CD4-positive, alpha-beta T cell treated with Interleukin-1 beta for 1 hour (primary cell): ENCODE measurements around the gene WDR27.
"Not testable (repeated sequence)": the region's sequence is repeated elsewhere in the genome, so short reads cannot be mapped to it uniquely, and the experiment has no call there.

Experiments
- DNase-seq, 2 donors: peaks; one replicate each; pipeline ENCODE4 v3.0.0-alpha.2; 2020 to 2022

The WDR27 gene

DNA sequence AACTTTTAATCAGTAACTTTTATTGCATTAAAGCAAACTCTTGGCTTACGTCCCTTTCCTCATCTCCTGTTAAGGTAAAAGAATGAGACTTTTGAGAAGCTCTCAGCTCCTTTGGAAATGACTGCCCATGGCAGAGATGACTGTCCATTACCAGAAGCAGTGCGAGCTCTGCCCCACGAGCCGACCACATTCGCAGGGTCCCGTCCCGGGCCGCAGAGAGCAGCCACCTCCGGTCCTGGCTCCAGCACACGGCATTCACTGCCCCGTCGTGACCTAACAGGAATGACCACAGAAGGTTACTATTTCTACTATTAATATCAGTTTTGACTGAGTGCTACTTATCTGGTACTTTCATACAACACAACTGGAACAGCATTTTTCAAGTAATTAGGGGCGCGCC, 63.4 kb downstream of the WDR27 start:
- no peak for DNase-seq

DNA sequence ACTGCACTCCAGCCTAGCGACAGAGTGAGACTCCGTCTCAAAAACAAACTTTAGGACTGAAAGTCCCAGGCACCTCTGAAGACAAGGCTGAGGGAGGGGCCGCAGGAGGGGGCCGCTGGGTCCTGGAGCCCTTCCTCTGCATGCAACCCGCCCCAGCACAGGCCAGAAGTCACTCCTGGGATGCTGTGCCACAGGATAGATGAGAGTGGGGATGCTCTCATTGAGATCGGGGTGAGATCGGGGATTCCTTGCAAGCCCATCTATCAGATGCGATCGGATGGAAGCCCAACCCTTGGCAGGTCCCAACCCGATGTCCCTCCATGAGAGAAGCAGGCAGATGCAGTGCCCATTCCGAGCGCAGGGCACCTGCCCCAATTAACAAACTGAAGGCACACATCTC, 66.5 kb downstream of the WDR27 start:
- no peak for DNase-seq

- no peak for DNase-seq
These were observed 69.0 kb downstream of the WDR27 start for GRCh38 chr6:169632841-169633240.

- no peak for DNase-seq
These were observed 72.6 kb downstream of the WDR27 start for GRCh38 chr6:169629256-169629655.

DNA sequence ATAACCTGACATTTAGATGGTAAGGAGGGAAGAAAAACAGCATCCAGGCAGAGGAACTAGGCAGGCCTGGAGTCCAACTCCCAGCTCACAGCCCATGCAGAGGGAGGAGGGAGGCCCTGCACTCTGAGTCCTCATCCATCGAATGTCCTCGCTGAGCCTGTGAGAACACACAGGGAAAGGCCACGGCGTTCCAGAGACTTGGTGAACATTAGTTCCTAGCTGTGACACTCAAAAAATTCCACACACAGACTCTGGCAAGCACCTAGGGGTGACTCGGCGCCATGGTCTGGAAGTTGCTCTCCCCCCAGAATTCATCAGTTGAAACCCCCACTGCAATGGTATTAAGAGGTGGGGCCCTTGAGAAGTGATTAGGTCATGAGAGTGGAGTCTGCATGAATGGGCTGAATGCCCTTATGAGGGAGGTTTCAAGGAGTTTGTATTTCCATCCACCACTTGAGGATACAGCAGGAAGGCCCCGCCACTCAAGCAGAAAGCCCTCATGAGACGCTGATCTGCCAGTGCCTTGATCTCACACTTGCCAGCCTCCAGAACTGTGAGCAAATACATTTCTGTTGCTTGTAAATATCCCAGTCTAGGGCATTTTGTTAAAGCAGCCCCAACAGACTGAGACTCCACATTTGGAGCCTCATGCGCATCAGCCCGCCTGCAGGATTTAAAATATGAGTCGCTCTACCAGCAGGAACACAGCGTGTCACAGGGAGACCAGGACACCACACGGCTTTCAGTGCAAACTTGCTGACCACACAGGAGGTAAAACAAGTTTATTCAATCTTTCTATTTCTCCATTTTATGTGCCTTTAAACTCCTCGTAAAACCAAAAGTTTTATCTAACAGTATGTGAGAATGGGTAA, 73.9 kb downstream of the WDR27 start:
- no peak for DNase-seq

- no peak for DNase-seq
These were observed 75.2 kb downstream of the WDR27 start for GRCh38 chr6:169626649-169627048.

GRCh38 chr6:169626169-169626568, 75.7 kb downstream of the WDR27 start:
- no peak for DNase-seq

DNA sequence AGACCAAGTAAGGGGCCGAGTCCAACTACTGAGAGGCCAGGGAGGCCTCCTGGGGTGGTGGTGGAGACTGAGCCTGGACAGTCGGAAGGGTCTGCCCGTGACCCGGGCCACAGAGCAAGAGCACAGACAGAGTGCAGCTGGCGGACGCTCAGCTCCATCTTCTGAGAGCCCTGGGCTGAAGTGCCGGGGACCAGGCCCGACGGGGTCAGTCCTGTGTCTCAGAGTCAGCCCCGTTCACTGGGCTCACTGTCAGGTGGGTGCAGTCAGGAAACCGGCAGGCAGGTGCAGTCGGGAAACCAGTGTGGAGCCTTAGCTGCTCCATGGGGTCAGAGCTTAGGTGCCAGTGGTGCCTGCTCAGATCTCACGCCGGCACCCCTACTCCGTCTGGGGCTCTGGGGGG, 76.5 kb downstream of the WDR27 start:
- no peak for DNase-seq

GRCh38 chr6:169624785-169625184, 77.0 kb downstream of the WDR27 start:
- DNase-seq = no peak

GRCh38 chr6:169623975-169624374, 77.9 kb downstream of the WDR27 start:
- no peak for DNase-seq

GRCh38 chr6:169623343-169623742, 78.5 kb downstream of the WDR27 start:
- DNase-seq = no peak

DNA sequence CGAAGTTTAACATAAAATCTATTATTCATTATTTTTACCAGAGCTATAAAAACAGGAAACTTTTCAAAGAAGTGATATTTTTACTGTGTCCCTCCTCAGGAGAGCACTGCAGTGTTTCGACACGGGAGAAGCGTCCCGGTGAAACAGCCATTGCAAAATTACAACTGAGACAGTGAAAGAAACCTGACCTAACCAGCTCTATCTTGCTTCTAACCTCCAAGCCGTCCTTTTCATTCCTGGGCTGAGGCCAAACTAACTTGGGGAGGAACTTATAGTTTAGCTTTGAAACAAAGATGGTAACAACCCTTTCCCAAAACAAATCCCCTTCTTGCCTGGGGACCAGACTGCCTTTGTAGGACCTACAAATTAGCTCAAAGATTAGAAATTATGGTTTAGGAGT, 79.2 kb downstream of the WDR27 start:
- DNase-seq = no peak

GRCh38 chr6:169621311-169621710, 80.5 kb downstream of the WDR27 start:
- DNase-seq = no peak

- DNase-seq = no peak
These were observed 81.4 kb downstream of the WDR27 start for GRCh38 chr6:169620171-169621130.

DNA sequence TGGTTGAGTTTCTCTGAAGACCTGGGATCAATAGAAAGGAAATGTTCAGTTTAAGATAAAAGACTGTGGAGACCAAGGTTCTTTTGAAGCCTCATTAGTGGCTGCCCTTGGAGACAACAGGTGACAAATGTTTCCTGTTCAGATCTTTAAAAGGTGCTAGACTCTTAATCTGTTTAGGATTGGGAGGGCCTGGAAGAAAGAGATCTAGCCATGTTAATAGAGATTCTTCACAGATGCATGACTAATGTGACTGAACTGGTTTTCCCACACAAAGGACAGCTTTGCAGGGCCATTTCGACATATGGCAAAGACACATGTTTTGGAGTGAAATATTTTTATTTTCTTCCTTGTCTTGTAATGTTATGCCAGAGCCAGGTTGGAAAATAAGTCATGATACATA, 82.2 kb downstream of the WDR27 start:
- no peak for DNase-seq

- no peak for DNase-seq
These were observed 83.0 kb downstream of the WDR27 start for GRCh38 chr6:169618526-169619490.

DNA sequence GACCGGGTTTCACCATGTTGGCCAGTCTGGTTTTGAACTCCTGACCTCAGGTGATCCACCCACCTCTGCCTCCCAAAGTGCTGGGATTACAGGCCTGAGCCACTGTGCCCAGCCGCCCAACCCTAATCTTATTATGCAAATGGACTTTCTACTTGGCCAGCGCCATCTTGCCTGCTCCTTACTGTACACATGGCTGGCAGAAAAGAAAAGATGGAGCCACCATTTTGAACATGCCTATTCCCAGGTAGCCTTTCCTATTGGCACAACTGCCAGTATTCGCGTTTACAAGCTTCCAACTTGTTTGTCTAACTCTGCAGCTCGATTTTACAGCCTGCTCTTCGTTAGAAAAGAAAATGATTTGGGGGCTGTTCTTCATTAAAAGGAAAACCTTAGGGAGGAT, 84.3 kb downstream of the WDR27 start:
- no peak for DNase-seq

- not testable (repeated sequence) for DNase-seq
These were observed 93.2 kb downstream of the WDR27 start for GRCh38 chr6:169608609-169609008.

DNA sequence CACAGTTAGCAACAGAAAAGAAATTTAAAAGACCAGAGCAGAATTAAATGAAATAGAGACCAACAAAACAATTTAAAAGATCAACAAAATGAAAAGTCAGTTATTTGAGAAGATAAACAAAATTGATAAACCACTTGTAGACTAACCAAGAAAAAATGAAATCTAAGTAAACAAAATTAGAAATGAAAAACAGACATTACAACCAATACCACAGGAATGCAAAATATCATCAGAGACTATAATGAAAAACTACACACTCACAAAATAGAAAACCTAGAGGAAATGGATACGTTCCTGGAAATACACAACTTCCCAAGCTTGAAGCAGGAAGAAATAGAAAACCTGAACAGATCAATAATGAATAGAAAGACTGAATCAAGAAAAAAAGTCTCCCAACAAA, 97.8 kb downstream of the WDR27 start:
- no peak for DNase-seq

DNA sequence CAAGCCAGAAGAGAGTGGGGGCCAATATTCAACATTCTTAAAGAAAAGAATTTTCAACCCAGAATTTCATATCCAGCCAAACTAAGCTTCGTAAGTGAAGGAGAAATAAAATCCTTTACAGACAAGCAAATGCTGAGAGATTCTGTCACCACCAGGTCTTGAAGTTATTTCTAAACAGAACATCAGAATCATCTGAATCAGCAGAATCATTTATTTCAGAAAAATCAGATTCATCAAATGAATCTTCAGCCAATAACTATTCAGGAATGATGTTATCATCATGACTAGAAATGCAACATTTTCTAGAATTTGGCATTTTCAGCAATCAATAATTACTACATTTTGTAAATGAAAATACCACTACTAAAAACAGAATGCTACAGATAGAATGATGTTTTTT, 100.7 kb downstream of the WDR27 start:
- not testable (repeated sequence) for DNase-seq

DNA sequence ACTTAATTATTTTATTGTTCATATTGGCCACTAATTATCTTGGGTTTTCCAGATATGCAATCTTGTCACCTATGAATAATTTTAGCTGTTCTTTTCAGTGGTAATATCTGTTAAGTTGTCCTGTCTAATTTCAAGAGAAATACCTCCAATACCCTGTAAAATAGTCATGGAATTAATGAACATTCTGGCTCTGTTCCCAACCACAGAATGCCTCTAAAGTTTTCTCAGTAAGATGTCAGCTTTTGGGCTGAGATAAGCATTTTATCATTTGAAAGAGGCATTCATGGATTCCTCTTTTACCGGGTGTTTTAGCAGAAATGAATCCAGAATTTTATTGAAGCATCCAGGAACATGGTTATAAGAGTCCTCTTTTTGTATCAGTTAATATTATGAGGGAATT, 109.3 kb downstream of the WDR27 start:
- no peak for DNase-seq

DNA sequence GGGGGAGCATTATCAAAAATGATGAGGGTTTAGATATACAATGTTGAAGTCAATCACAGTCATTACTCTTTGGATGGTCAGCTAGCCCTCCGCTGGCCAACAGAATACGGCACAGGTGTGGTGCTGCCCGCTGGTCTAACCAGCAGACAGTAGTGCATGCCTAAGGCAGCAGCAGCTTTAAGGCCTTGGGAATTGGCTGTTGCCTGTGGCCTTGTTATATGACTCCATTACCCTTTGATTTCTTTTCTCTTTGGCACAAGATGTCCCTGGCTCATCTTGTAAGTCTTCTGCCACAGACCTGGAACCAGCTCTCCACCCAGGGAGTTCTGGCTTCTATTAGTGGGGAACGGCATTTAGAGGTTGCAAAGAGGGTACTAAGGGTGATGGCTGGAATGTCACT, 110.2 kb downstream of the WDR27 start:
- DNase-seq = no peak
